Measurements from ENCODE around the gene BMP4. TPM values are rescaled to one million over a fixed set of nuclear protein-coding genes. Genes with fewer than 3 reads are reported as not detected.

BMP4 gene
- total and polyA plus RNA-seq, 2 of the 13 experiments (the other 11 are each of a cell fraction or from before 2014, with no cell fraction given), result 56.4 to 169 TPM

DNA sequence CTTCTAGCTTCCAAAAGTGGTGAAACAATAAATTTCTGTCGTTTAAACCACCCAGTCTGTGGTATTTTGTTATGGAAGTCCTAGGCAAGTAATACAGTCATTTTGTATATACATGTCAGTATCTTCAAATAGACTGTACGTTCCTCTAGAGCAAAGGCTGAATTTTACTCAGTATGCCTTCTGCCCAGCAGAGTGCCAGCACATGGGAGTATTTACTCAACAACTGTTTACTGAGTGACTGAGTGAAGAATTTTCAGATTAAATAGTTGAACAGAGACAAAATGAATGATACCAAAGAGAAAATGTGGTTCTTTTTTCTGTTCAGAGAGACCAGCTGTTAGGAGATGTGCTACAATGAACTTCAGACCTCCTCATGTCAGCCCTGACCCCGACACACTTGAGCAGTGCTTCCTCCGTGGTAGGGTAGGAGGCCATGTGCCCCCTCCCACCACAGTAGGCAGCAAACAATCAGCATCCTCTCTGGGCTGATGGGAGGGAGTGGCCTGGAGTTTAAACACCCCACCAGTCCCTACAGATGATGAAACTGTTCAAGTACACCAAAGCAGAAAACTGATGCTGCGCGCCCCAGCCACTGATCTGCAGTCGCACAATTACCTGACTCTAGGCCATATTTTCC, 21.7 kb downstream of the BMP4 start (continued):
- TF ChIP-seq ATF3 (CRISPR knock-in tag; IDR thresholded peaks at IDR 0.05) (no peak), ZNF749 (CRISPR knock-in tag; IDR thresholded peaks at IDR 0.05; ENCODE audit: borderline replicate concordance) (no peak), CHD4 (IDR thresholded peaks at IDR 0.05; ENCODE audit: borderline replicate concordance, low read length) (no peak), CSRNP1 (CRISPR knock-in tag; IDR thresholded peaks at IDR 0.05) (no peak), ZIK1 (CRISPR knock-in tag; IDR thresholded peaks at IDR 0.05; ENCODE audit: borderline replicate concordance, low read depth) (no peak), TFAP4 (IDR thresholded peaks at IDR 0.05; ENCODE audit: borderline replicate concordance, low read depth) (peak; percentile 42; the same call in 1 of the 2 replicates), ZBTB20 (CRISPR knock-in tag; IDR thresholded peaks at IDR 0.05; ENCODE audit: borderline replicate concordance, low read depth) (no peak), RFX3 (CRISPR knock-in tag; IDR thresholded peaks at IDR 0.05) (no peak), ZNF382 (CRISPR knock-in tag; IDR thresholded peaks at IDR 0.05; ENCODE audit: borderline replicate concordance) (no peak), SKI (IDR thresholded peaks at IDR 0.05; ENCODE audit: partially characterized antibody) (no peak), ZNF768 (CRISPR knock-in tag; IDR thresholded peaks at IDR 0.05) (0 out of 2 replicates have a peak, but pooled peaks have one; percentile 16), FOXP1 (IDR thresholded peaks at IDR 0.05) (no peak), FOXP1 (CRISPR knock-in tag; IDR thresholded peaks at IDR 0.05) (peak; percentile 38; the same call in 1 of the 2 replicates), ZNF329 (CRISPR knock-in tag; IDR thresholded peaks at IDR 0.05; ENCODE audit: low read depth) (no peak), NFIB (CRISPR knock-in tag; IDR thresholded peaks at IDR 0.05; ENCODE audit: borderline replicate concordance) (no peak), FOXO1 (CRISPR knock-in tag; IDR thresholded peaks at IDR 0.05) (no peak), HDAC1 (CRISPR knock-in tag; IDR thresholded peaks at IDR 0.05) (no peak), ZFP62 (CRISPR knock-in tag; IDR thresholded peaks at IDR 0.05) (no peak), ZMYM4 (CRISPR knock-in tag; IDR thresholded peaks at IDR 0.05) (peak; percentile 62; the same call in 1 of the 2 replicates), CC2D1A (CRISPR knock-in tag; IDR thresholded peaks at IDR 0.05) (no peak), PATZ1 (CRISPR knock-in tag; IDR thresholded peaks at IDR 0.05) (peak; percentile 85), TMF1 (CRISPR knock-in tag; IDR thresholded peaks at IDR 0.05; ENCODE audit: low read depth) (no peak), ZBTB7A (CRISPR knock-in tag; IDR thresholded peaks at IDR 0.05) (no peak), NFRKB (IDR thresholded peaks at IDR 0.05) (no peak), JUNB (CRISPR knock-in tag; IDR thresholded peaks at IDR 0.05; ENCODE audit: borderline replicate concordance) (no peak)
- TF ChIP-seq, protein P1, sequence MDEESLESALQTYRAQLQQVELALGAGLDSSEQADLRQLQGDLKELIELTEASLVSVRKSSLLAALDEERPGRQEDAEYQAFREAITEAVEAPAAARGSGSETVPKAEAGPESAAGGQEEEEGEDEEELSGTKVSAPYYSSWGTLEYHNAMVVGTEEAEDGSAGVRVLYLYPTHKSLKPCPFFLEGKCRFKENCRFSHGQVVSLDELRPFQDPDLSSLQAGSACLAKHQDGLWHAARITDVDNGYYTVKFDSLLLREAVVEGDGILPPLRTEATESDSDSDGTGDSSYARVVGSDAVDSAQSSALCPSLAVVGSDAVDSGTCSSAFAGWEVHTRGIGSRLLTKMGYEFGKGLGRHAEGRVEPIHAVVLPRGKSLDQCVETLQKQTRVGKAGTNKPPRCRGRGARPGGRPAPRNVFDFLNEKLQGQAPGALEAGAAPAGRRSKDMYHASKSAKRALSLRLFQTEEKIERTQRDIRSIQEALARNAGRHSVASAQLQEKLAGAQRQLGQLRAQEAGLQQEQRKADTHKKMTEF (CRISPR knock-in tag; IDR thresholded peaks at IDR 0.05), result no peak

All from HepG2 (cell line).